Putamen (tissue), 1 donor: ENCODE data around the gene TUBGCP3.

ENCODE experiments used
- DNase-seq: peaks from one replicate; pipeline ENCODE4 v3.0.0-alpha.2; 2016; ENCODE audit warnings: low spot score

Gene TUBGCP3

DNA sequence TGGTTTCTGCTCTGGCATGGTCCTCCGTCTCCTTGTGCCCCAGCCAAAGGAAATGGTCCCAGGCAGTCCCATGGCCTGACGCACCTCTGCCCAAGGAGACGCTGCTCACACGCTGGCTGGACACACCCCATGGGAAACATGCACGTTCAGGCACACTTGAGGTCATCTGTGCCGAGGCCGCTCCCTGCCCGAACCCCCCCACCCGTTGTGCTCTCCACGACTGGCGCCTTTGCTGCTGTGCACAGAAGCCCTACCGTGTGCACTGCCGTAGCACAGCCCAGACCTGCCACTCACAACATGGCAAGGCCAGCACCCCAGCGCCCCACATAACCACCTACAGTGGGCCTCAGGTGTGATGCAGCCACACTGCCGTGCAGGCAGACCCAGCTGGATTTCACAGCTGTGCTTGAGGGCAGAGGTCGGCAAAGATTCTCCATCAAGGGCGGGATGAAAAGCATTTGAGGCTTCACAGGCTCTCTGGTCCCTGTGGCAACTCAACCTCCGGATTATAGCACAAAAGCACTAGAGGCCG is 146.1 kb downstream of the TUBGCP3 start:
- DNase-seq, result no peak

DNA sequence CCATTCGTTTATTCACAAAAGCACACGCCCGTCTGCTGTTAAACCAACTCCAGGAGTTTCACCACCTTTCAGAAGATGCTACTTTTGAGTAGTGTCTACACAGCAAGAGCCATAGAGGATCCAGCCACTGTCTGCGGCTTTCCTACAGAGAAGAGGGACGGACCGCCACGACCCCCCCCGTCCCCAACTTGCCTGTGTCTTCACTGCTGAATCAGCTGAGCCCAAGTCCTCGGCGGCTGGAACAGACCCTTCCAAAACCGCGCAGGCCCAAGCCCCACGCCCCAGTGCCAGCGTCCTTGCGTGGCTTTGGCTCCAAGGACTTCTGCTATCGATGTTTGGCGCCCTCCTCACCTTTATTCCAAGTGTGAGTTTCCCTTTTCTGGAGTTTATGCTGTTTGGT is 146.7 kb downstream of the TUBGCP3 start:
- no peak for DNase-seq

DNA sequence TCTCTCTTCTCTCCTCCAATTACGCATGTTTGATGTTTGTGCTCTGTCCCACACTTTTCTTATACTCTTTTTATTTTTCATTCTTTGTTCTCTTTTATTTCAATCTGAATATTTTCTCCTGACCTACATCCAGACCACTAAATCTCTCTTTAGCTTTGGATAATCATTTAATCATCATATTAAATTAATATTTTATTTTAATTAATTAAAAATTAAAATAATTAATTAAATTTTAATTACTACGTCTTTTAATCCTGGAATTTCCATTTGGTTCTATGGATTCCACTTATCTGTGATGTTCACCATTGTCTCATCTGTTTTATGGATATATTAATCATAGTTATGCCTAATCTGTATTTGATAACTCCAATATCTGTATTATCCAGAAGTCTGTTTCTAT is 149.4 kb downstream of the TUBGCP3 start:
- DNase-seq, result no peak

DNA sequence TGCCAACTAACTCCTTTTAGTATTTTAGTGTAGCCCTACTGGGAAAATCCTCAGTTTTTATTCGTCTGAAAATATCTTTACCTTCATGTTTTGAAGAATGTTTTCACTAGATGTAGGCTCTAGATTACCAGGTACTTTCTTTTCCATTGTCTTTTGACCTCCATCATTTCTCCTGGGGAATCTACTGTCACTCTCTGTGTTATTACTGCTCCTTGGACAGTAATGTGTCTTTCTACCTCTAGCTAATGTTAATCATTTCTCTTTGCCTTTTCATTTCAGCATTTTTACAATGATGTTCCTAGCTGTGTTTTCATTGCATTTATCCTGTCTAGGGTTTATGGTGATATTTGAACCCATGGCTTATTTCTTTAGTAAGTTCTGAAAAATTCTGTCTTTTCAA is 149.9 kb downstream of the TUBGCP3 start:
- no peak for DNase-seq

DNA sequence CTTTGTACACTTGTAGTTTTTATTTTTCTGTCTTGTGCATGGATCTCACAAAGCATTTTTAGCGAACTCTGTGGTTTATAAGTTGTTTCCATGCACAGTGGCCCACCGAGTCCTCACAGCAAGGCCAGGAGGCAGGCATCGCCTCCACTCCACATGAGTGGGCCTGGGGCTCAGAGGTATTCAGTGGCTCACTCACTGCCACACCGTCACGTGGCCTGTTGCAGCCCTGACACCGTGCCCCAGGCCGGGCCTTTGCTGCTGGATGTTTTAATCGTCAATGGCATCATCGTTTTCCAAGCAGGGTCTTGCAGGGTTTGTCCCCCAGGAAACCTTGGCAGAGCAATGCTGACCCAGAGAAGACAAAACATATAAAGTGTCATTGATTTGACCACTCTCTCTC is 152.0 kb downstream of the TUBGCP3 start:
- no peak for DNase-seq
